Ectodermal cell (in vitro differentiated cells): ENCODE data around the gene PPM1L.

Experiments used
- H3K27ac ChIP-seq: 2 replicates; pipeline ENCODE4 v1.7.0; 2013; ENCODE audit warnings: mild to moderate bottlenecking, low read depth, low read length; ENCODE audit not compliant: insufficient read depth, poor library complexity, severe bottlenecking
- H3K27me3 ChIP-seq: 2 replicates; pipeline ENCODE4 v1.7.0; 2013; ENCODE audit warnings: mild to moderate bottlenecking, low read length; ENCODE audit not compliant: insufficient read depth, control insufficient read depth, poor library complexity, severe bottlenecking
- H3K36me3 ChIP-seq: one replicate; pipeline ENCODE4 v1.7.0; 2013; ENCODE audit warnings: low read length; ENCODE audit not compliant: control insufficient read depth, insufficient read depth
- H3K4me1 ChIP-seq: one replicate; pipeline ENCODE4 v1.7.0; 2013; ENCODE audit warnings: low read length; ENCODE audit not compliant: control insufficient read depth, insufficient read depth
- H3K4me3 ChIP-seq: 2 replicates; pipeline ENCODE4 v1.7.0; 2013; ENCODE audit warnings: low read depth, low read length, control low read depth; ENCODE audit not compliant: insufficient read depth
- H3K9me3 ChIP-seq: 2 replicates; pipeline ENCODE4 v1.7.0; 2013; ENCODE audit warnings: mild to moderate bottlenecking, low read length, moderate library complexity; ENCODE audit not compliant: control insufficient read depth
- WGBS, 2 experiments: methylation state at CpG; one replicate each; pipeline ENCODE4 v1.1.7; 2013; ENCODE audit warnings: missing lambda C conversion rate in 2 of 2; 5-methylcytosine and 5-hydroxymethylcytosine counted together

PPM1L gene

DNA sequence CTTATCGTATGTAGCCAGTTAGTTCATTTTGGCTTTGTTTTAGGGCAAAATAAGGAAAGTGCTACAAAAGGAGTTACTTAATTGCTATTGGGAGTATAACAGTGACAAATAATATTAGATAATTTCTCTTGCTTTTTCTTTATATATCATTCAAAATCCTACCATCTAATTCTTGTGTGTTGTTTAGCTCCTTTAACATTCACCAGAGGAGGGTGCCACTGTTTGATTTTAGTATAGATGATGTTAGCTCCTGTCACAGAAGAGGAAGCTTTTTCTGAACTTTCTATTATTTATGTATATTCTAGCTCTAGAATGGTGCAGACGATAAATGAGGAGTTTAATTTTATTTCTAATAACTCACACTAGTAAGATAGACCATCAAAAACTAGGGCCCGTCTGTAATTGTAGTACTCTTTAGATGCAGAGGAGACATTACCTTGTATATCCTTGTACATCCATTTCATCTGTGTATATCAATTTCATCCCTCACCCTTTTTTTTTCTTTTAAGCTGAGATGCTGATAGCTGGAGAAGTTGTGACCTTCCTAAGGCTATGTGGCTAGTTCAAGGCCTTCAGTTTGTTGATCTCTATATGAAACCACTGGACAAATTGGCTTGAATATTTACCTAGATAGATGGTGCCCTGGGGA, 3.0 kb downstream of the PPM1L start:
- Histone ChIP-seq H3K4me1 (peaks cover 6% of the 10 kb centered on the region), H3K27me3 (peaks cover 16% of the 10 kb centered on the region), H3K4me3 (no peak overlapping the region), H3K27ac (no peak overlapping the region), H3K36me3 (no peaks in the 10 kb centered on the region), H3K9me3 (no peaks in the 10 kb centered on the region)
- whole genome bisulfite sequencing, 2 experiments = 86 to 89% methylated on average over 1 to 2 of the region's 3 CpGs

- Histone ChIP-seq H3K4me1 (peaks cover 6% of the 10 kb centered on the region), H3K27ac (no peak overlapping the region), H3K36me3 (no peaks in the 10 kb centered on the region), H3K9me3 (no peaks in the 10 kb centered on the region), H3K27me3 (no peaks in the 10 kb centered on the region), H3K4me3 (no peak overlapping the region)
- 96 to 100% methylated on average over 1 of the region's 1 CpG for WGBS, 2 experiments
Observed at GRCh38 chr3:160763073-160763472, 7.0 kb downstream of the PPM1L start.

DNA sequence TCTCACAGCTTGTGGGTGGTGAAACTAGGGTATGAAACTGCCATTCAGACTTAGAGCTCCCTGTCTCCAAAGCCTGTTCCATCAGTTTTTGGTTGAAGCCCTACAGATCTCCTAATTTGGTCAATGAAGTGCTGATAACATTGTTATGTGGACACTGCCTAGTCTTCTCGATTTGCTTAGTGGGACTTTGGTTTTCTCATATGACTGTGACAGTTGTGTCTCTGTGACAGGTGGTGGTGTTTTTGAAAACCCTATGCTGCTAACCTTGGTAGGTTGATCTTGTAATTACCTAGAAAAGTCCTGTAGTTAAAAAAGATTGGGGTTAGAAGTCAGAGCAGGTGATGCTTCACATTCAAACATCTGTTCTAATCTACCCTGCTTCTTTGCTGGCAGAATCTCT, 9.2 kb downstream of the PPM1L start:
- 90 to 100% methylated on average over 1 of the region's 1 CpG for WGBS, 2 experiments
- H3K36me3 ChIP-seq = no peaks in the 10 kb centered on the region

DNA sequence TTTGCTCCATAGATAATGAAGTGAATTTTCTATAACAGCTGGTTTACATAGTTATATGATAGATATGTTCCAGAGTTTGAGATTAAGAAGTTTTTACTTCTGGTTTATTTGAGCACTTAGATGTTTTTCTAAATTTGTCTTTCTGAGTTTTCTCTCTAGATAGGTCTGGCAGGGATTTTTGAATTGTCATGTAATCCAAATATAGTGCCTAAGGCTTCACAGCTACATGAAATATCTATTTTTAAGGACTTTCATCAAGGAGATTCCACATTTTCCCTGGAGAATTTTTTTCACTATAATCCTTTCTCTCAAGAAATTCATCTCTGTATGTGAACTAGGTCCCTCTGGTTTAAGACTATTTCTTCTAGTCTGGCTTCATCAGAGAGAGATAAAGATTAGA, 12.0 kb downstream of the PPM1L start:
- no peaks in the 10 kb centered on the region for H3K27me3 ChIP-seq

More for the DNA sequence above, 9.2 kb downstream of the PPM1L start:
- H3K27me3 ChIP-seq = no peaks in the 10 kb centered on the region
- H3K4me3 ChIP-seq = no peak overlapping the region
- no peaks in the 10 kb centered on the region for H3K4me1 ChIP-seq
- no peak overlapping the region for H3K27ac ChIP-seq
- no peaks in the 10 kb centered on the region for H3K9me3 ChIP-seq

DNA sequence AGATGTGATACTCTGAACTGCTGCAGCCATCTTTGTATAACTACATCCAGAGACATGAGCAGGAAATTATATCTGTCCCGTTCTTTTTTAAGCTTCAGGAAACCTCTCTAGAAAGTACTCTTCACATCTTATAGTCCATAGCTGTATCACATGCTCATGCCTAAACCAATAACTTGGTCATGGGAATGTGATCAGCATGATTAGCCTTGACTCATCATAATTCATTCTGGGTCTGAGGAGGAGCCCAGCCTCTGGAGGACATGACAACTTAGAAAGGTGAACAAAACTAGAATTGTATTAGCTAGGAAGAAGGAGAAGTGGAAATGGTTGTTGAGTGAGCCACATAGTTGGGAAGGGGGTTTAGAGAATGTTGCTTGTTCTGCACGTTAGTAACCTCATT, 12.9 kb downstream of the PPM1L start:
- H3K9me3 ChIP-seq = no peaks in the 10 kb centered on the region
- H3K4me3 ChIP-seq = no peak overlapping the region
- H3K27ac ChIP-seq = no peak overlapping the region
- H3K27me3 ChIP-seq = no peaks in the 10 kb centered on the region
- H3K4me1 ChIP-seq = no peaks in the 10 kb centered on the region
- H3K36me3 ChIP-seq = no peaks in the 10 kb centered on the region
- 92 to 99% methylated on average over 2 of the region's 2 CpGs for WGBS, 2 experiments

More for the DNA sequence above, 12.0 kb downstream of the PPM1L start:
- Histone ChIP-seq H3K36me3 (no peaks in the 10 kb centered on the region), H3K4me1 (no peaks in the 10 kb centered on the region), H3K4me3 (no peak overlapping the region), H3K9me3 (no peaks in the 10 kb centered on the region), H3K27ac (no peak overlapping the region)

- no peaks in the 10 kb centered on the region for H3K4me1 ChIP-seq
- no peaks in the 10 kb centered on the region for H3K36me3 ChIP-seq
- WGBS, 2 experiments = 86 to 100% methylated on average over 1 of the region's 1 CpG
- no peaks in the 10 kb centered on the region for H3K9me3 ChIP-seq
- H3K4me3 ChIP-seq = no peak overlapping the region
- H3K27ac ChIP-seq = no peak overlapping the region
- H3K27me3 ChIP-seq = no peaks in the 10 kb centered on the region
Observed at GRCh38 chr3:160771811-160772459, 15.9 kb downstream of the PPM1L start.

- H3K4me1 ChIP-seq = no peaks in the 10 kb centered on the region
- no peak overlapping the region for H3K4me3 ChIP-seq
- no peaks in the 10 kb centered on the region for H3K9me3 ChIP-seq
- no peaks in the 10 kb centered on the region for H3K36me3 ChIP-seq
- no peak overlapping the region for H3K27ac ChIP-seq
- H3K27me3 ChIP-seq = no peaks in the 10 kb centered on the region
Observed at GRCh38 chr3:160773722-160774121, 17.7 kb downstream of the PPM1L start.

DNA sequence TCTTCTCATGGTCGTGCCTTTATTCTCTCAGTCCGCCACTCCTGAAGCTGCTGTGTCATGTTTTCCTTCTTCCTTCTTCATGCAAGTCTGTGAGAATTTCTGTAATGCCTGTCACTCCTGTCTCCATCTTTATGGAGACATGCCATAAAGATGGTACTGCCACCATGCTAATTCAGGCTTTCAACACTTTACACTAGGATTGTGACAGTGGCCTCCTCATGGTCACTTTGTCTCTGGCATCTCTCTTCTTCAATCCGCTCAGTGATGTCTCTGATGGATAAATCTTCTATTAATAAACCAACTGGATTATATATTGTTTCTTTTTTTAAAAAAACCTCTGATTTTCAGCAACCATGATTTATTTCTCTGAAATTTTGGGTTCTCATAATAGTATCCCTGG, 18.1 kb downstream of the PPM1L start:
- Histone ChIP-seq H3K4me1 (no peaks in the 10 kb centered on the region), H3K27me3 (no peaks in the 10 kb centered on the region), H3K27ac (no peak overlapping the region), H3K4me3 (no peak overlapping the region), H3K9me3 (no peaks in the 10 kb centered on the region), H3K36me3 (no peaks in the 10 kb centered on the region)
- WGBS, 2 experiments = 94 to 95% methylated on average over 2 to 3 of the region's 3 CpGs

DNA sequence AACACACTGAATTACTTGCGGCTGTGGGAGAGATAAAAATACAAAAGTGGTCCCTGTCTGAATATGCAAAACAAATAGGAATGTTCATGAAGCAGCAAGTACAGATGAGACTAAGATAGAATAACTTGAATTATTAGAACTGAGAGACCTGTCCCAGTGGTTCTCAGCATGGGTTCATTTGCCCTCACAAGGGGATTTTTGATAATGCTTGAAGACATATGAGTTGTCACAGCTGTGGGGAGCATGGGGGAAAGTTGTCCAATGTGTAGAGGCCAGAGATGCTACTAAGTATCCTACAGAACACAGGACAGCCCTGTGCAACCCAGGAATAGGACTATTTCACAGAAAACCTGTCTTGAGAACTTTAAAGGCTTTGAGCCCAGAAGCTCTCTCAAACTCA, 22.4 kb downstream of the PPM1L start:
- no peaks in the 10 kb centered on the region for H3K27me3 ChIP-seq
- H3K4me1 ChIP-seq = no peaks in the 10 kb centered on the region
- no peak overlapping the region for H3K4me3 ChIP-seq
- H3K36me3 ChIP-seq = no peaks in the 10 kb centered on the region
- WGBS, 2 experiments = 100% methylated on average over 1 of the region's 1 CpG
- H3K27ac ChIP-seq = no peak overlapping the region
- no peaks in the 10 kb centered on the region for H3K9me3 ChIP-seq

DNA sequence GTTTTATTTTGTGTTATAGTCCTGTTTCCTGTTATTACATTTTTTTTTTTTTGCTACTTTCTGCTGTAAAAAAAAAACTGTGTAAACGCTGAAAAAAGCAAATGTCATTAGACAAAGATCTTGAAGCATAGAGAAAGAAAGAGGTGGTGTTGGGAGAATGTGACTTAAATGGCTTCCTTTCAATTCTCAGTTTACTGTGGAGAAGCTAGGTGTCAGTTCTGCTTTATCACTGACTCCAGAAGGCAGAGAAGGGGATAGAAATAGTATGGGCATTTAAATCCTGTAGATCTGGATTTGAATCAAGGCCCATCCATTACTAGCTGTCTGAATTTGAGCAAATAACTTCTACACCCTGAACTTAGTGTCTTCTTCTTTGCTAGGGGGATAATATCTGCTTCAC, 23.0 kb downstream of the PPM1L start:
- H3K36me3 ChIP-seq = no peaks in the 10 kb centered on the region
- WGBS, 2 experiments = 90 to 100% methylated on average over 1 of the region's 1 CpG
- H3K9me3 ChIP-seq = no peaks in the 10 kb centered on the region
- H3K4me1 ChIP-seq = no peaks in the 10 kb centered on the region
- no peaks in the 10 kb centered on the region for H3K27me3 ChIP-seq
- no peak overlapping the region for H3K4me3 ChIP-seq
- H3K27ac ChIP-seq = no peak overlapping the region
